ENCODE measurements around the gene PRKACB.
"Not testable (repeated sequence)": the region's sequence is repeated elsewhere in the genome, so short reads cannot be mapped to it uniquely, and the experiment has no call there.

The PRKACB gene

DNA sequence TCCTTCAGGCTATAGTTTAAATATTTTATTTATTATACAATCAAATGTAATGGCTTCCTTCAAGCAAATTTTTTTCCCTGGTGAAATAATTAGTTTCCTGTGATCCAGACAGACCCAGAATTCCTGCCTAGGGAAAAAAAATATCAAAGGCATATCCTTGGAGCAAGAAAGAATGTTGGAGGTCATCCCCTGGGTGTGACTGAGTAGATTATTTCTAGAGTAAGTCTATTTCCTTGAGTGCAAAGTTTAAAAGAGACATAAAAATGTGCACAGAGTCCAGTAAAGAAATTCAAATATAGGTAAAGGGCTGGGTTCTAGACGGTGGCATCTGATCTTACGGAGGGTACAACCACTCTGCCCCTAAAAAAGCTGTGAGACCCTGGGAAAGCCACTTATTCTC is 125.2 kb downstream of the PRKACB start:
- no peak for DNase-seq (ENCODE audit: low spot score)

DNA sequence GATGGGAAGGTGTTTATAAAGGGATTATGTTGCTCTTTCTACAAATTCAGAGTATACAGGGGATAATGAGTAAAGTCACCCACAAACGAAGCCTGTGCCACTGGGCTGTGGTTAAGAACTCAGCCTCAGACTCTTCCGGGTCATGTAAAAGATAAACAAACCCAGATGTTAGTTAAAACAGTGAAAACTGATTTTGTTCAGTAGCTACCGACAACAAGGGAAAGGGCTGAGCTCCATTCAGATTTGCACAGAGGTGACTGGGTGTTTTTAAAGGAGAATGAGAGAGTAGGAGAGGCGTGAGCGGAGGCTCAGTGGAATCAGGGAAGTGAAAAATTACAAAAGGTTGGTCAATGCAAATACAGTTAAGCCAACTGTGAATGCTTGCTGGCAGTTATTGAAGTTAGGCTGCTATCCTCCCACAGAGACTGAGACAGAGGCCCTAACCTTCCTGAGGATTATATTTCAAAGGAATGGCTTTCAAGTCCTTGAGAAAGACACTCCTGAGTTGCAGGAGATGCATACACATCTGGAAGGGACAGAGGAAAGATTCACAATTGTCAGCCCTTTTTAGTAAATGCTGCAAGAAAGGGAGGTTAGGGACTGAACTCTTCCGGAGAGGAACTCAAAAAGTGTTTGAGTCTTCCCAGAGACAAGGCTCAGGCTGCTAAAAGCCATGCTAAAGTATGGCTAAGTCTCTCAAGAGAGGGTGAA is 127.5 kb downstream of the PRKACB start:
- DNase-seq (ENCODE audit: low spot score) = no peak

DNA sequence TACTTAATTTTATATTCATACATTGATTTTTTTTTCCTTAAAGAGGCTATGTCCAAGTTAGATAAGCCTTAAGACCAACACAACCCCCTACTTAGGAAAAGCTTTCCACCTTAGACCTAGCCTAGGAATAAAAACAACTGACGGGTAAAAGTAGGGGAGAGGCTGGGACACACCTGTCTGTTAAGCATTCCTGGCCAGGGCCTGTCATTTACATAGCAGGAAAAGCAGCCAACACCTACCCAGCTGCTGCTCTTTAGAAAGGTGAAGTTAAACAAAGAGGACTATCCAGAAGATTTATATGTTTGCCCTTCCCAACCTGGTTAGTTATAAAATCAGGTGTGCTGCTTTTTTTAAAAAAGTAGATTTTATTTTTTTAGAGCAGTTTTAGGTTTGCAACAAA is 128.3 kb downstream of the PRKACB start:
- DNase-seq (ENCODE audit: low spot score) = no peak

DNA sequence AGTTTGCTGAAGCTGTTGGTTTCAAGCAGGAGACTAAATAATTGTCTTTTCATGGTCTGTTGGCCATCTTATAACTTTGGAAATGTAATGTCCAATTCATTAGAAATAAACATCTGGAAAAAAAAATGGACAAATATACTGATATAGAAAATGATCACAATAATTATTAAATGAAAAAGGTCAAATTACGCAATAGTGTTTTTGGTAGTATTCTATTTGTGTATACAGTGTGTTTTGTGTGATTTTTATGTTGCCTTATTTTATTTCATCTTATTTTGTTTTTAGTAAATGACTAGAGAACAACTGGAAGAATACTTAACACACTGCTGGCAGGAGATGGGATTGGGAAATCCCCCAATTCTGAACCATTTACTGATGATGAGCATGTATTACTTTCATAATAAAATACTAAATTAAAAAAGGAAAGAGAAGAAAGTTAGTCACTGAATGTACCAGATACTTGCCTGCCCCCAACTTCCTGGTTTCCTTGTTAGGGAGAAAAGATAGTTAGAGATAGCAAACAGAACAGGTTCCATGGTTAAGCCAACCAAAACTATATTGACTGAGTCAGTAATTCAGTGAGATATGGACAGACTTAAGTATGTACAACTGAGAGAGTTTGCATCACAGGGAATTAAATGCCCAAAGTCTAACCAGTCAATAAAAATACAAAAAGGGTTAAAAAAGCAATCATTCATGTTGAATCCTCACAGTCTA is 133.4 kb downstream of the PRKACB start:
- DNase-seq (ENCODE audit: low spot score) = no peak

DNA sequence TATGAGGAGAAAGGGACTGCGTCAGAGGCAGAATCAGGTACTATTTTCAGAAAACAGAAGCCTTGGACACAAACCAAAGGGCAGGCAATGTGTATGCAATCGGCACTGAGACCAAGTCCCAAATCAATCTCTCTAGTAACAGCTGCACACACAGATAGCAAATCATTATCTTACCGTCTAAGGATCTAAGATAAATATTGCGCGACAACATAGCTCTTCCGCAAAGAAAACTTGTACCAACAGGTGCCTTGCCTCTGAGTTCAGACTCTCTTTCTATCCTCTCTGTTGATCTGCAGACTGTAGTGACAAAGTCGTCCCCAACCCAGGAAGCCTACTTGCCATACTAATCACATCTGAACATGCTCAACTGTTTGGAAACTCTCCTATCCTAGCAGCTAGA is 134.8 kb downstream of the PRKACB start:
- DNase-seq (ENCODE audit: low spot score) = no peak

DNA sequence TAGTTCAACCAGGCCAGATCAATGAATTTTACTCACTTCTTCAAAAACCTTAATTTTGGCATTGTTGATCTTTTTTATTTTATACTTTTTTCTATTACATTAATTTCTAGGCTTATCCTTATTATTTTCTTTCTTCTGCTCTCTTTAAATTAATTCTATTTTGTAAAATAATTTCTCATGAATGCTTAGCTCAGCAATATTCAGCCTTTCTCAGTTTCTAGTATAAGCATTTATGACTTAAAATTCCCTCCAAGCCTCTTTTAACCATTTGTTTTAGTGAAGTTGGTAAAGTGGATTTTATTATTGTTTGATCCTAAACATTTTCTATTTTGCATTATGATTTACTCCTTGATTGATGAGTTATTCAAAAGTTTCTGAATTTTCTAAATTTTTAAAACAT is 136.8 kb downstream of the PRKACB start:
- DNase-seq (ENCODE audit: low spot score) = no peak

DNA sequence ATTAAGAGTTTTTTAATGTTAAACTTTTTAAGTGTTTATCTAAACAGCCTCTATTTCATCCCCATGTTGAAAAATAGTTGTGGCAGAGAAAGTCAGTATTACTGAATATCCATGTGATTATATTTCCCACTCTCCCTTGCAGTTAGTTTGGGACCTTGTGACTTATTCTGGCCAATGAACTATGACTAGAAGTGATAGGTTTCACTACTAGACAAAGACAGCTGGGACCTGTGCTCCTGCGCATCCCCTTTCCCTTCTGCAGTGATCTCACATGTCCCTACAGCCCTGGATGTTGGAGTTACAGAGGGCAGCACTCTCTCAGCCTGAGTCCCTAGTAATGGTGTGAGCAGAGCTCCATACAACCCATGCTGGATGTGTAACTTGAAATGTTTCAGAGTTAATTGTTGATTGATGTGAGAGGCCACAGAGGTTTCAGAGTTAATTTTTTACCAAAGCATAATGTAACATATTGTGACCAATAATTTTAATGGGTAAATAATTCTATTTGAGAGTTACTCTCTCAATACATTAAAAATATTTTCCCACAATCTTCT is 138.8 kb downstream of the PRKACB start:
- no peak for DNase-seq (ENCODE audit: low spot score)

DNA sequence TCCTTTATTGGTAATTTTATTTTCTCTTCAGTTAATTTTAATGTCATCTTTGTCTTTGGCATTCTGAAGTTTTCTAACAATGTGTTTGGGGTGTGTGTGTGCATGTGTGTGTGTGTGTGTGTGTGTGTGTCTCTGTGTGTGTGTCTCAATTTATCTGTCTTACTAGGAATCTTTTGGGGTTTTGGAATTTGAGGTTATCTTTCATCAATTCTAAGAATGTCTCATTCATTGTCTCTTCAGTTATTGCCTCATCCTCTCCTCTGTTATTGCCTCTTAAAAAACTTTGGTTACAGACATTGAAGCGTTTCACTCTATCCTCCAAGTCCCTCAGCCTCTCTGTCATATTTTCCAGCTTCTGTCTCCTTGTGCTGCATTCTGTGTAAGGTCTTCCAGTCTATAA is 139.3 kb downstream of the PRKACB start:
- no peak for DNase-seq (ENCODE audit: low spot score)

DNA sequence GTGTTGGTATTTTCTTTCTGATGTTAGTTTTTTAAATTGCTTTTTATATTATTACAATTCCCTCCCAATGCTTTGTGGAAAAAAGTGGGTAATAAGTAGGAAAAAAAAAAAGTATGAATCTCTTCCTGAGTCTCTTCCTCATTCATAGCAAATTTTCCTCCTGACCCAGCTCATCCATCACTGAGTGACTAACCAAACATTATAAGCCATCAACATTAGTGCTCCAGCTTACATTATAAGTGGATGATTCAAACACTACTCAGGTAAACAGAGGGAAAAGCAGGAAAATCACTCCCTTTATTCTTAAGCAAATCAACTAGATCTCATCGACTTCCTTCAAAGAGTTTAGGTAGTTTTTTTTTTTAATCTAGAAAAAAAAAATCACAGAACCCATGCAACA is 142.0 kb downstream of the PRKACB start:
- DNase-seq (ENCODE audit: low spot score) = no peak

DNA sequence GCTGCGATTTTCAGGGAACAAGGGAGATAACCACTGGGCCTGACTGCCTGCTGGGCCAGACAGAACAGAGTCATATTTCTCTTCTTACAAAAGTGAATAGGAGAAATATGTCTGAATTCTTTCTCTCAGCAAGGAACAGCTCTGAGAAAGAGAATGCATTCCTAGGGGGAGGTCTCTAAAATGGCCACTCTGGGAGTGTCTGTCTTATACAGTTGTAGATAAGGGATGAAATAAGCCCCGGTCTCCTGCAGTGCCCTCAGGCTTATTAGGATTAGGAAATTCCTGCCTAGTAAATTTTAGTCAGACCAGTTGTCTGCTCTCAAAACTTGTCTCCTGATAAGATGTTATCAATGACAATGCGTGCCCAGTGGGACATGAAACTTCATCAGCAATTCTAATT is 143.3 kb downstream of the PRKACB start:
- not testable (repeated sequence) for DNase-seq (ENCODE audit: low spot score)

Measured in CD4-positive, alpha-beta T cell treated with Interleukin-6 at 100 ng/mL for 8 hours (primary cell).